ENCODE measurements around the gene TMEM207.
A peak's percentile ranks its signal among the peaks of the same experiment; 100 is the strongest.

TMEM207 gene

DNA sequence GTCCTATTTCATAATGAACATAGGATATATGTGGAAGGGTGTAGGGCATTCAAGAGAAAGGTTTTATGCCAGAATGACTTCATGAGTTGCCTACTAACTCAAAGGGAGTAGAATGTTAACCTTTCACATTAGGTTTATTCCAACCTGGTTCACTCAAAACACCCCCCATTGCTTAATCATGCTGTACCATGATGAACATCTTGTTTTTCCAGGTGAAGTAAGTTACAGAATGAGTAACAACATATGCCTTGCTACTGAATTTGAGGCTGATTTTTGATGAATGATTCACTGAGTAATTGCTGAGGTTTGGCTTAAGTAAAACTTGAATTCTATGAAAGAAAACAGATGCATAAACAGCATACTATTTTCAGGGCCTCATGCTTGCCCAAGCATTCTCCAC is 67.6 kb downstream of the TMEM207 start:
- peak; percentile 18 for DNase-seq

DNA sequence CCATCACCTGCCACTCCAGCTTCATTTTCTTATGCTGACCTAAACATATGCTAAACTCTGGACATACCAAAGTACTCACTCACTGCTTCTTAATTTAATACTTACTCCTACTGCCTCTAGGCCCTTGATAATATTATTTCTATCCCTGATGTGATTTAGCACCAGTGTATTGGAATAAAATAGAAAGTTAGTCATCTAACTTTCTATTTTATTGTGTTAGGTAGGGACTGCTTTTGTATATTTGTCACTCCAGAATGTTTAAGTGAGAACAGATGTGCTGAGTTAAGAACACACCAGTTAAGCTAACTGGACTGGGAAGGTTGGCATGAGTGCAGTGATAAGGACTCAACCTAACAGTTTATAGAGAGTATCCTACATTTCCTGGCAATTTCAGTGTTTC is 68.3 kb downstream of the TMEM207 start:
- DNase-seq: no peak

DNA sequence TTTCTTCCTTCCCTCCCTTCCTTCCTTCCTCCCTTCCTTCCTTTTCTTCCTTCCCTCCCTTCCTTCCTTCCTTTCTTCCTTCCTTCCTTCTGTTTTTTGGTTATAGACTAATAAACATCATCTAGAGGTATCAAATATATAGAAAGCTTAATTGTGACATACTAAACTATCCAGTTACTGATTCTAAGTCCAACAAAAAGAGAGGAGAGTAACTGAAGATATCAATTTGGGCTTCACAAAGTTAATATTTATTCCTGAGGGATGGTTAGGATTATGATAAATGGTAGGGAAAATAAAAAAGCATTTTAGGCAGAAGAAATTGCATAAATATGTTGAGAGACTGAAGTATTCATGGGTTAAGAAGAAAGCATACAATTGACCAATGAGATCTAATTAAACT is 69.5 kb downstream of the TMEM207 start:
- no peak for DNase-seq
